SU-DHL-6 (cell line): ENCODE results near the gene CD19.

Experiments
- H2AFZ ChIP-seq: fragments of 200-600 bp; sonication (generic); 2 replicates; pipeline ENCODE4 v1.6.1; 2014; ENCODE audit warnings: low read depth, mild to moderate bottlenecking, moderate library complexity, mixed read lengths, antibody characterized with exemption, low read length; ENCODE audit not compliant: severe bottlenecking
- H3F3A ChIP-seq: fragments of 200-600 bp; shearing (Covaris generic); 2 replicates; pipeline ENCODE4 v1.6.0; 2016; ENCODE audit warnings: antibody characterized with exemption, mild to moderate bottlenecking; ENCODE audit not compliant: insufficient read depth
- H3K27ac ChIP-seq: fragments of 200-600 bp; sonication (generic); 2 replicates; pipeline ENCODE4 v1.5.1; 2016; ENCODE audit warnings: low read depth, mild to moderate bottlenecking, low read length, moderate library complexity, mixed read lengths
- H3K27me3 ChIP-seq: fragments of 200-600 bp; sonication (generic), shearing (Covaris generic); 2 replicates; pipeline ENCODE4 v1.6.0; 2014; ENCODE audit warnings: mild to moderate bottlenecking, low read length
- H3K36me3 ChIP-seq: fragments of 200-600 bp; sonication (generic); 2 replicates; pipeline ENCODE4 v1.6.1; 2014; ENCODE audit warnings: mild to moderate bottlenecking, low read length, mixed read lengths
- H3K4me2 ChIP-seq: fragments of 300-600, 200-600 bp; shearing (Covaris generic), sonication (generic); 2 replicates; pipeline ENCODE4 v1.6.0; 2014; ENCODE audit warnings: low read length, low read depth, mild to moderate bottlenecking; ENCODE audit not compliant: poor library complexity, severe bottlenecking
- H3K4me3 ChIP-seq: fragments of 200-600 bp; sonication (generic); 2 replicates; pipeline ENCODE4 v1.5.1; 2014; ENCODE audit warnings: antibody characterized with exemption, low read length, mild to moderate bottlenecking, mixed read lengths; ENCODE audit not compliant: insufficient read depth, poor library complexity, severe bottlenecking
- H3K79me2 ChIP-seq: fragments of 200-600 bp; sonication (generic); 2 replicates; pipeline ENCODE4 v1.6.1; 2014; ENCODE audit warnings: mild to moderate bottlenecking, low read length, moderate library complexity; ENCODE audit not compliant: insufficient read depth
- H3K9ac ChIP-seq: fragments of 200-600 bp; sonication (generic); 2 replicates; pipeline ENCODE4 v1.7.0; 2014; ENCODE audit warnings: mild to moderate bottlenecking, low read length
- H3K9me2 ChIP-seq: fragments of 200-600 bp; sonication (generic); replicated peaks from 2 replicates; pipeline ENCODE4 v1.6.1; 2014; ENCODE audit warnings: low read length; ENCODE audit not compliant: insufficient read depth
- H3K9me3 ChIP-seq: fragments of 200-600 bp; sonication (generic); 2 replicates; pipeline ENCODE4 v1.6.1; 2014; ENCODE audit warnings: low read length, mixed read lengths; ENCODE audit not compliant: insufficient read depth
- H4K20me1 ChIP-seq: fragments of 200-600 bp; sonication (generic); 2 replicates; pipeline ENCODE4 v1.6.1; 2014; ENCODE audit warnings: low read depth, mild to moderate bottlenecking, antibody characterized with exemption, low read length, moderate library complexity, mixed read lengths
- EZH2phosphoT487 ChIP-seq: fragments of 200-600 bp; sonication (generic), shearing (Covaris generic); conservative IDR thresholded peaks from 2 replicates; pipeline ENCODE4 v1.6.1; 2018; ENCODE audit warnings: mild to moderate bottlenecking, antibody characterized with exemption, low read length, moderate library complexity, mixed read lengths
- TF ChIP-seq, protein P1 (sequence below): fragments of 200-600 bp; sonication (generic); IDR thresholded peaks from one replicate; pipeline ENCODE4 v1.5.1; 2017; ENCODE audit warnings: antibody characterized with exemption, mild to moderate bottlenecking, low read length, moderate library complexity; ENCODE audit not compliant: insufficient read depth, poor library complexity, severe bottlenecking

The CD19 gene

GRCh38 chr16:28958836-28959235, 27.1 kb downstream of the CD19 start:
- H3K9me3 ChIP-seq: no peaks in the 10 kb centered on the region
- H4K20me1 ChIP-seq: no peaks in the 10 kb centered on the region; the same call in 1 of the 2 replicates
- TF ChIP-seq, protein P1, sequence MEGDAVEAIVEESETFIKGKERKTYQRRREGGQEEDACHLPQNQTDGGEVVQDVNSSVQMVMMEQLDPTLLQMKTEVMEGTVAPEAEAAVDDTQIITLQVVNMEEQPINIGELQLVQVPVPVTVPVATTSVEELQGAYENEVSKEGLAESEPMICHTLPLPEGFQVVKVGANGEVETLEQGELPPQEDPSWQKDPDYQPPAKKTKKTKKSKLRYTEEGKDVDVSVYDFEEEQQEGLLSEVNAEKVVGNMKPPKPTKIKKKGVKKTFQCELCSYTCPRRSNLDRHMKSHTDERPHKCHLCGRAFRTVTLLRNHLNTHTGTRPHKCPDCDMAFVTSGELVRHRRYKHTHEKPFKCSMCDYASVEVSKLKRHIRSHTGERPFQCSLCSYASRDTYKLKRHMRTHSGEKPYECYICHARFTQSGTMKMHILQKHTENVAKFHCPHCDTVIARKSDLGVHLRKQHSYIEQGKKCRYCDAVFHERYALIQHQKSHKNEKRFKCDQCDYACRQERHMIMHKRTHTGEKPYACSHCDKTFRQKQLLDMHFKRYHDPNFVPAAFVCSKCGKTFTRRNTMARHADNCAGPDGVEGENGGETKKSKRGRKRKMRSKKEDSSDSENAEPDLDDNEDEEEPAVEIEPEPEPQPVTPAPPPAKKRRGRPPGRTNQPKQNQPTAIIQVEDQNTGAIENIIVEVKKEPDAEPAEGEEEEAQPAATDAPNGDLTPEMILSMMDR: no peak
- no peak for TF ChIP-seq EZH2phosphoT487
- no peak overlapping the region for H3K4me2 ChIP-seq
- peaks cover 13% of the 10 kb centered on the region; the same call in 1 of the 2 replicates for H3K36me3 ChIP-seq
- H3F3A ChIP-seq: no peaks in the 10 kb centered on the region
- H3K27me3 ChIP-seq: no peaks in the 10 kb centered on the region
- H3K79me2 ChIP-seq: no peaks in the 10 kb centered on the region; the same call in 1 of the 2 replicates
- H3K27ac ChIP-seq: no peak overlapping the region
- no peaks in the 10 kb centered on the region for H3K9me2 ChIP-seq
- no peak overlapping the region for H2AFZ ChIP-seq
- no peak overlapping the region for H3K9ac ChIP-seq
- H3K4me3 ChIP-seq: no peak overlapping the region

GRCh38 chr16:28964072-28964471, 32.3 kb downstream of the CD19 start:
- no peak overlapping the region for H2AFZ ChIP-seq
- no peaks in the 10 kb centered on the region for H3K9me3 ChIP-seq
- H3K27me3 ChIP-seq: no peaks in the 10 kb centered on the region
- peaks cover 10% of the 10 kb centered on the region; the same call in 1 of the 2 replicates for H3F3A ChIP-seq
- no peaks in the 10 kb centered on the region for H3K79me2 ChIP-seq
- H3K27ac ChIP-seq: no peak overlapping the region
- no peak overlapping the region for H3K9ac ChIP-seq
- H3K4me3 ChIP-seq: no peak overlapping the region
- H3K36me3 ChIP-seq: peaks cover 13% of the 10 kb centered on the region; the same call in 1 of the 2 replicates
- H4K20me1 ChIP-seq: no peaks in the 10 kb centered on the region; the same call in 1 of the 2 replicates
- no peaks in the 10 kb centered on the region for H3K9me2 ChIP-seq
- no peak for TF ChIP-seq EZH2phosphoT487
- TF ChIP-seq, protein P1: no peak
- H3K4me2 ChIP-seq: no peak overlapping the region

DNA sequence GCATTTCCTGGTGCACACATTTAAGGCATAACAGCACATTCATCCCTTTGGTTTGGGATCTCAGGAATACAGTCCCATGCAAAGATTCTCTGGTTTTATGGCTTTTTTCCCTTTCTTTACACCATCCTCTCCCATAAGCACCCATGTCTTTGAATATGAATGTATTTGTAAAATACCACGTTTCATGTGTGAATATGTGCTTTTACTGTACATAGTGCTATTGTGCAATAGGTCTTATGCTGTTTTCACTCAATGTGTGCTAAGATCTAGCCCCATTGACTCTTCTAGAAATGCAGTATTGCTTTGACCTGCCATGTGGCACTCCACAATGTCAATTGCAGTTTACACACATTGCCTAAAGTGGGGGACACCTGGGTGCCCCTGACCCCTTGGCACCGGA, 32.7 kb downstream of the CD19 start:
- Histone ChIP-seq H3F3A (peaks cover 10% of the 10 kb centered on the region; the same call in 1 of the 2 replicates), H3K9me3 (no peaks in the 10 kb centered on the region), H3K4me2 (no peak overlapping the region), H2AFZ (no peak overlapping the region), H3K9me2 (no peaks in the 10 kb centered on the region), H3K27me3 (no peaks in the 10 kb centered on the region), H3K9ac (no peak overlapping the region), H3K4me3 (no peak overlapping the region), H3K79me2 (no peaks in the 10 kb centered on the region), H3K27ac (no peak overlapping the region), H4K20me1 (no peaks in the 10 kb centered on the region; the same call in 1 of the 2 replicates), H3K36me3 (peaks cover 13% of the 10 kb centered on the region; the same call in 1 of the 2 replicates)
- no peak for TF ChIP-seq EZH2phosphoT487
- TF ChIP-seq, protein P1: no peak
